ENCODE results near the gene LRRC37B.
"Not testable (repeated sequence)": the region's sequence is repeated elsewhere in the genome, so short reads cannot be mapped to it uniquely, and the experiment has no call there.

GRCh38 chr17:32033812-32034211 is 26.6 kb downstream of the LRRC37B start:
- not testable (repeated sequence) for TF ChIP-seq CTCF, POLR2AphosphoS5, POLR2A, EP300 (IDR thresholded peaks at IDR 0.05)

Measured in upper lobe of left lung (tissue), 4 donors.